HCT116 (cell line): Measurements from ENCODE around the gene GSTA4. TPM values are rescaled to one million over a fixed set of nuclear protein-coding genes. Genes with fewer than 3 reads are reported as not detected.

ENCODE experiments used
- ATAC-seq: fragments of 200-7000 bp; cut with Tn5 transposase; 2 replicates; pipeline ENCODE4 v1.9.1; 2020; ENCODE audit warnings: mild to moderate bottlenecking, moderate library complexity
- BruUV-seq: library from RNA; stranded (reverse); fragments of 400-500 nt; replicated peaks from 2 replicates; lab custom pipeline; 2021; lab: Mats Ljungman, UMichigan
- CTCF ChIA-PET: fragments of 300-600 bp; sonication (Branson Sonifier 250); formaldehyde crosslinking; loops from one replicate; lab custom pipeline; 2021; ENCODE audit warnings: antibody characterized with exemption; lab: Charles Lee
- POLR2A ChIA-PET: fragments of 300-600, 350-600 bp; sonication (Branson Sonifier 250); formaldehyde crosslinking; loops from one replicate; lab custom pipeline; 2021; ENCODE audit warnings: antibody characterized with exemption; lab: Charles Lee
- RAD21 ChIA-PET, 2 experiments: fragments of 300-600 bp; sonication (Branson Sonifier 250); formaldehyde crosslinking; loops; one replicate each; lab custom pipeline; 2023; ENCODE audit warnings: low total read pairs in 2 of 2; ENCODE audit not compliant: uncharacterized antibody in 2 of 2, unreplicated experiment in 2 of 2, low non-redundant PET in 1 of 2; lab: Charles Lee
- DNase-seq: peaks from one replicate; pipeline ENCODE4 v3.0.0-alpha.2; 2010; ENCODE audit warnings: low read depth, low spot score
- H2AFZ ChIP-seq: fragments of 200-600 bp; shearing (Covaris generic), sonication (generic); 2 replicates; pipeline ENCODE4 v1.6.1; 2017; ENCODE audit warnings: low read depth, mixed run types, mixed read lengths, antibody characterized with exemption, low read length; ENCODE audit not compliant: poor library complexity, severe bottlenecking
- H3K27ac ChIP-seq: 2 replicates; pipeline ENCODE4 v1.5.1; 2012; ENCODE audit warnings: low read depth, low read length
- H3K27me3 ChIP-seq: fragments of 200-600 bp; sonication (generic); 2 replicates; pipeline ENCODE4 v1.6.1; 2016; ENCODE audit warnings: mixed run types, low read length, mixed read lengths; ENCODE audit not compliant: insufficient read depth
- H3K36me3 ChIP-seq, 2 experiments: fragments of 200-500 bp in 1 of 2; fragments of 200-600 bp in 1 of 2; sonication (Bioruptor generic) in 1 of 2; sonication (generic) in 1 of 2; 2 replicates each; pipeline versions ENCODE4 v1.5.1 to v1.6.1; 2014 to 2016; ENCODE audit warnings: low read length in 2 of 2, inconsistent platforms in 1 of 2, mixed read lengths in 1 of 2, mixed run types in 1 of 2; ENCODE audit not compliant: insufficient read depth in 2 of 2, control insufficient read depth in 1 of 2
- H3K4me1 ChIP-seq, 2 experiments: fragments of 200-600 bp in 1 of 2; sonication (generic) in 1 of 2; 2 replicates each; pipeline versions ENCODE4 v1.5.1 to v1.6.1; 2012 to 2017; ENCODE audit warnings: low read length in 2 of 2, inconsistent platforms in 1 of 2, mild to moderate bottlenecking in 1 of 2, mixed read lengths in 1 of 2, mixed run types in 1 of 2, moderate library complexity in 1 of 2; ENCODE audit not compliant: insufficient read depth in 2 of 2, control insufficient read depth in 1 of 2
- H3K4me2 ChIP-seq: fragments of 200-600 bp; sonication (generic); 2 replicates; pipeline ENCODE4 v1.6.1; 2017; ENCODE audit warnings: mixed run types, low read length, mixed read lengths
- H3K4me3 ChIP-seq, 2 experiments: fragments of 200-600 bp in 1 of 2; sonication (generic) in 1 of 2; replicated peaks in 1 of 2; 2 replicates each; pipeline ENCODE4 v1.5.1; 2011 to 2016; ENCODE audit warnings: low read length in 2 of 2, control low read depth in 1 of 2, low read depth in 1 of 2, mild to moderate bottlenecking in 1 of 2, mixed read lengths in 1 of 2, mixed run types in 1 of 2
- H3K79me2 ChIP-seq: fragments of 200-600 bp; sonication (generic); 2 replicates; pipeline ENCODE4 v1.6.1; 2017; ENCODE audit warnings: mild to moderate bottlenecking, mixed run types, low read length, moderate library complexity, mixed read lengths; ENCODE audit not compliant: insufficient read depth
- H3K9ac ChIP-seq: fragments of 200-600 bp; sonication (generic); 2 replicates; pipeline ENCODE4 v1.6.1; 2016; ENCODE audit warnings: low read length, mixed read lengths
- H3K9me2 ChIP-seq: fragments of 200-600 bp; sonication (generic), shearing (Covaris generic); 2 replicates; pipeline ENCODE4 v1.6.1; 2017; ENCODE audit warnings: mixed run types, mild to moderate bottlenecking, moderate library complexity; ENCODE audit not compliant: insufficient read depth
- H3K9me3 ChIP-seq, 2 experiments: fragments of 200-500 bp in 1 of 2; fragments of 200-600 bp in 1 of 2; sonication (Bioruptor generic) in 1 of 2; sonication (generic) in 1 of 2; 2 replicates each; pipeline ENCODE4 v1.6.1; 2014 to 2017; ENCODE audit warnings: low read length in 2 of 2, mixed read lengths in 2 of 2, inconsistent platforms in 1 of 2, low read depth in 1 of 2, mild to moderate bottlenecking in 1 of 2, mixed run types in 1 of 2, moderate library complexity in 1 of 2; ENCODE audit not compliant: control insufficient read depth in 1 of 2, insufficient read depth in 1 of 2
- H4K20me1 ChIP-seq: fragments of 200-600 bp; sonication (generic), shearing (Covaris generic); 2 replicates; pipeline ENCODE4 v1.6.1; 2017; ENCODE audit warnings: mixed run types, mild to moderate bottlenecking, moderate library complexity; ENCODE audit not compliant: insufficient read depth
- CBX3 ChIP-seq: IDR thresholded peaks from 2 replicates; pipeline ENCODE4 v1.6.1; 2012; ENCODE audit warnings: low read depth
- CEBPB ChIP-seq: IDR thresholded peaks from 2 replicates; pipeline ENCODE4 v1.6.1; 2012; ENCODE audit warnings: low read depth
- FOSL1 ChIP-seq: IDR thresholded peaks from 2 replicates; pipeline ENCODE4 v1.6.1; 2012; ENCODE audit warnings: low read depth
- JUND ChIP-seq: IDR thresholded peaks from 2 replicates; pipeline ENCODE4 v1.6.1; 2012
- SIN3A ChIP-seq: IDR thresholded peaks from 2 replicates; pipeline ENCODE4 v1.6.1; 2012; ENCODE audit warnings: low read depth
- SP1 ChIP-seq: IDR thresholded peaks from 2 replicates; pipeline ENCODE4 v1.6.1; 2012; ENCODE audit warnings: low read depth
- ZBTB33 ChIP-seq: IDR thresholded peaks from 2 replicates; pipeline ENCODE4 v1.6.1; 2011; ENCODE audit warnings: mild to moderate bottlenecking, low read length, moderate library complexity; ENCODE audit not compliant: insufficient replicate concordance; ENCODE audit errors: extremely low read depth
- intact Hi-C: fragments of 100-400 bp; cut with micrococcal nuclease; formaldehyde crosslinking; loops from 2 replicates; pipeline ENCODE4 v1.10.0; 2022
- total RNA-seq: library from RNA; stranded (reverse); gene quantifications from one replicate; pipeline ENCODE4 v1.2.1, GENCODE V29; 2021; ENCODE audit not compliant: unreplicated experiment

The GSTA4 gene
- total RNA-seq, 1 experiment from 2014 or later = 2.2 TPM

GRCh38 chr6:52929321-52930164, 65.5 kb downstream of the GSTA4 start:
- Histone ChIP-seq H3K9ac (no peak overlapping the region), H2AFZ (peak overlapping the region; percentile 93), H3K36me3 (no peaks in the 10 kb centered on the region), H3K4me2 (peak overlapping the region; percentile 54), H3K27me3 (no peaks in the 10 kb centered on the region), H3K4me1 (peaks cover 0 to 19% of the 10 kb centered on the region in 2 experiments; a peak in 2 of 4 replicates), H3K79me2 (no peaks in the 10 kb centered on the region), H3K9me2 (no peaks in the 10 kb centered on the region), H4K20me1 (no peaks in the 10 kb centered on the region), H3K9me3 (no peaks in the 10 kb centered on the region), H3K27ac (no peak overlapping the region), H3K4me3 (no peak overlapping the region)
- ChIA-PET CTCF (no interaction called here), RAD21 (no interaction called here), POLR2A (no interaction called here)
- DNase-seq (peak; percentile 22), ATAC-seq (peak; percentile 88)
- TF ChIP-seq FOSL1 (peak; percentile 63; the same call in 1 of the 2 replicates), CBX3 (peak; percentile 31; the same call in 1 of the 2 replicates), SP1 (peak; percentile 27; the same call in 1 of the 2 replicates), ZBTB33 (no peak), JUND (peak; percentile 34), CEBPB (peak; percentile 7; the same call in 1 of the 2 replicates), SIN3A (no peak)
- intact Hi-C loops = no loop called here
- no TSS peak for BruUV-seq

Other genes with a start within 250 kb of the GSTA4 start
- gene GSTA2, start 231.8 kb downstream of the GSTA4 start, total RNA-seq = not detected
- 0.57 TPM for gene GSTA1, start 191.5 kb downstream of the GSTA4 start, total RNA-seq
- gene GSTA5, start 154.5 kb downstream of the GSTA4 start, total RNA-seq = not detected
- gene GSTA3, start 85.6 kb downstream of the GSTA4 start, total RNA-seq = not detected
- gene CILK1, start 66.5 kb upstream of the GSTA4 start, total RNA-seq = 10.7 TPM
- gene FBXO9, start 70.1 kb upstream of the GSTA4 start, total RNA-seq = 71.0 TPM
- gene GCM1, start 153.6 kb upstream of the GSTA4 start, total RNA-seq = 0.07 TPM